Spleen (tissue), 7 donors: ENCODE measurements around the gene CCNB2.

ENCODE experiments used
- CTCF ChIP-seq, 11 experiments: fragments of 200-600 bp in 7 of 11; fragments of 450-650 bp in 4 of 11; sonication (generic) in 4 of 11; IDR thresholded peaks in 8 of 11; conservative IDR thresholded peaks in 3 of 11; 1 replicate in 7 of 11; 2 replicates in 4 of 11; pipeline versions ENCODE4 v1.4.0 to v1.8.0; 2016 to 2021; ENCODE audit warnings: antibody characterized with exemption in 11 of 11, inconsistent platforms in 4 of 11, mild to moderate bottlenecking in 1 of 11
- POLR2AphosphoS5 ChIP-seq, 3 donors: sonication (generic); formaldehyde crosslinking; IDR thresholded peaks; one replicate each; pipeline ENCODE4 v1.5.1; 2017; ENCODE audit warnings: antibody characterized with exemption in 3 of 3
- donor health status: DM: no; HTN: no; CAD: no; lungs with moderate emphysema.
- donor health status: DM: no; HTN: no; CAD: no.
- donor health status: DM: no; HTN: no; CAD: no.

GRCh38 chr15:59173194-59173593 lies 68.2 kb downstream of the CCNB2 start:
- TF ChIP-seq CTCF (IDR thresholded peaks at IDR 0.05 in 8 of 11, conservative IDR thresholded peaks at IDR 0.05 in 3 of 11) = no peak
- no peak for TF ChIP-seq POLR2AphosphoS5 (IDR thresholded peaks at IDR 0.05)
